Measurements from ENCODE around the gene TNFAIP8L1. TPM values are rescaled to one million over a fixed set of nuclear protein-coding genes. Genes with fewer than 3 reads are reported as not detected.

Gene TNFAIP8L1
- total and polyA plus RNA-seq, 7 donors: 3.7 to 25.2 (median 18.9) TPM

DNA sequence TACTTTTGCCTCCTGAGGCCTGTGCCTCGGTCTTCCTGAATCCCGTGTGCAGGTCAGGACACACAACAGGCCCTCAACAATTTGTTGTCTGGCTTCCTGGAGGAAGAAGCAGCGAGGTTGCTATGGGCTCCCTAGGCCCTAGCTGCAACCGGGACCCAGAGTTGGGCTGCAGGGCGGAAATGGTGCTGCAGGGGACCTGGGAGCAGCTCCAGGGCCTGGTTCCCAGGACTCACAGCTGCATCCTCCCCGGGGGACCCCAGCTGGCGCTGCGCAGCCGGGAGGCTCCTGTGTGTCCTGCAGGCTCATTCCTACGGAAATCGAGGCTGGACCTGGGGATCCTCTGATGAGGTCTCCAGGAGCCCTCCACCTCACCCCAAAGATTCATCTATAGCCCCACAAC lies 999 bp upstream of the TNFAIP8L1 start:
- Histone ChIP-seq H3K27me3 (no peaks in the 10 kb centered on the region), H3K9me3 (no peaks in the 10 kb centered on the region), H3K4me1 (peaks cover 0 to 56% (median 43%) of the 10 kb centered on the region in 4 donors), H3K4me3 (peak overlapping the region in 1 of 4 donors; percentile 93), H3K27ac (peak overlapping the region; percentile 59 to 97 (median 95)), H3K36me3 (no peaks in the 10 kb centered on the region)
- 84 to 90% methylated on average over 11 of the region's 11 CpGs for WGBS, 2 donors
- intact Hi-C loops (cut with DNase I): loop anchor here (5.0 kb wide), 5 partner anchors 61 to 236 kb away; partner anchors contain the start of genes CHAF1A, DPP9, PLIN4 and SEMA6B
- TF ChIP-seq, protein P1, sequence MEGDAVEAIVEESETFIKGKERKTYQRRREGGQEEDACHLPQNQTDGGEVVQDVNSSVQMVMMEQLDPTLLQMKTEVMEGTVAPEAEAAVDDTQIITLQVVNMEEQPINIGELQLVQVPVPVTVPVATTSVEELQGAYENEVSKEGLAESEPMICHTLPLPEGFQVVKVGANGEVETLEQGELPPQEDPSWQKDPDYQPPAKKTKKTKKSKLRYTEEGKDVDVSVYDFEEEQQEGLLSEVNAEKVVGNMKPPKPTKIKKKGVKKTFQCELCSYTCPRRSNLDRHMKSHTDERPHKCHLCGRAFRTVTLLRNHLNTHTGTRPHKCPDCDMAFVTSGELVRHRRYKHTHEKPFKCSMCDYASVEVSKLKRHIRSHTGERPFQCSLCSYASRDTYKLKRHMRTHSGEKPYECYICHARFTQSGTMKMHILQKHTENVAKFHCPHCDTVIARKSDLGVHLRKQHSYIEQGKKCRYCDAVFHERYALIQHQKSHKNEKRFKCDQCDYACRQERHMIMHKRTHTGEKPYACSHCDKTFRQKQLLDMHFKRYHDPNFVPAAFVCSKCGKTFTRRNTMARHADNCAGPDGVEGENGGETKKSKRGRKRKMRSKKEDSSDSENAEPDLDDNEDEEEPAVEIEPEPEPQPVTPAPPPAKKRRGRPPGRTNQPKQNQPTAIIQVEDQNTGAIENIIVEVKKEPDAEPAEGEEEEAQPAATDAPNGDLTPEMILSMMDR (IDR thresholded peaks at IDR 0.05): no peak
- no peak for TF ChIP-seq POLR2AphosphoS5 (IDR thresholded peaks at IDR 0.05)
- no peak for TF ChIP-seq POLR2A (IDR thresholded peaks at IDR 0.05)
- no peak for TF ChIP-seq EP300 (IDR thresholded peaks at IDR 0.05)
- DNase-seq: no peak

DNA sequence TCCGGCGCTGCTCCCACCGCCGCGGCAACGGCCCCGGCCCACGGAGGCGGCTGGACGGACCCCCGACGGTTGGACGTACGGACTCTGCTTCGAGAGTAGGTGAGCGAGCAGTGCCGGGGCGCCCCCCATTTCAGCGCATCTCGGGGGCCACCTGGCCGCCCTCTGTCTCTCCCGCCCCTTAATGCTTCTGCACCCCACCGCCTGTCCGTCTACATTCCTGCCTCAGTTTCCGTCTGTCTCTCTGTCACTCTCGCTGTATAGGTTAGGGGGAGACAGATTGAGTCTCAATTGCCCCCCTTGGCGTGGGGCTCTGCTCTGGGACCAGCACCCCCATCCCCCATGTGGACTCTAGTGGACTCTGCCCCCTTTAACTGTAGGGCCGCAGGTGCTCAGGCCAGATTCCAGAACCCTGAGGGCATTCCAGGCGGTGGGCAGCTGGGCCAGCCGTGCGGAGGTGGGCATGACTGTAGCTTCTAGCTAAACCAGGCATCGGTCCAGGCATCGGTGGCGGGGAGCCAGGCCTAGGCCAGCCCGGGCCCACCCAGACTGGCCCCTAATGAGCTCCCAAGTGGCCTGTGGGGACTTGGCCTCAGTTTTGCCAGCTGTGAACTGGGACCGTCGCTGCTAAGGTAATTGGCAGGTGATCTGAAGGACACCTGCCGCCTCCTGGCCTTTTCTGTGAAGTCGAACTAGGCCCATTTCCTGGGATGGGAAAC lies 373 bp downstream of the TNFAIP8L1 start:
- Histone ChIP-seq H3K27ac (peak overlapping the region; percentile 69 to 97 (median 95)), H3K9me3 (no peaks in the 10 kb centered on the region), H3K4me1 (peaks cover 0 to 58% (median 41%) of the 10 kb centered on the region in 4 donors), H3K36me3 (no peaks in the 10 kb centered on the region), H3K27me3 (no peaks in the 10 kb centered on the region), H3K4me3 (peak overlapping the region; percentile 91 to 99 (median 94))
- peak; percentile 82 for DNase-seq
- intact Hi-C loops (cut with DNase I): loop anchor here (5.0 to 10.0 kb wide), 6 partner anchors 62 to 675 kb away; partner anchors contain the start of genes CHAF1A, DPP9, PLIN4 and SEMA6B
- WGBS, 2 donors: 3 to 6% methylated on average over 39 of the region's 39 CpGs
- peak; percentile 57 to 88 (median 72) for TF ChIP-seq POLR2AphosphoS5 (IDR thresholded peaks at IDR 0.05)
- no peak for TF ChIP-seq EP300 (IDR thresholded peaks at IDR 0.05)
- TF ChIP-seq, protein P1 (IDR thresholded peaks at IDR 0.05): no peak
- TF ChIP-seq POLR2A (IDR thresholded peaks at IDR 0.05): peak in 1 of 2 donors; percentile 56

DNA sequence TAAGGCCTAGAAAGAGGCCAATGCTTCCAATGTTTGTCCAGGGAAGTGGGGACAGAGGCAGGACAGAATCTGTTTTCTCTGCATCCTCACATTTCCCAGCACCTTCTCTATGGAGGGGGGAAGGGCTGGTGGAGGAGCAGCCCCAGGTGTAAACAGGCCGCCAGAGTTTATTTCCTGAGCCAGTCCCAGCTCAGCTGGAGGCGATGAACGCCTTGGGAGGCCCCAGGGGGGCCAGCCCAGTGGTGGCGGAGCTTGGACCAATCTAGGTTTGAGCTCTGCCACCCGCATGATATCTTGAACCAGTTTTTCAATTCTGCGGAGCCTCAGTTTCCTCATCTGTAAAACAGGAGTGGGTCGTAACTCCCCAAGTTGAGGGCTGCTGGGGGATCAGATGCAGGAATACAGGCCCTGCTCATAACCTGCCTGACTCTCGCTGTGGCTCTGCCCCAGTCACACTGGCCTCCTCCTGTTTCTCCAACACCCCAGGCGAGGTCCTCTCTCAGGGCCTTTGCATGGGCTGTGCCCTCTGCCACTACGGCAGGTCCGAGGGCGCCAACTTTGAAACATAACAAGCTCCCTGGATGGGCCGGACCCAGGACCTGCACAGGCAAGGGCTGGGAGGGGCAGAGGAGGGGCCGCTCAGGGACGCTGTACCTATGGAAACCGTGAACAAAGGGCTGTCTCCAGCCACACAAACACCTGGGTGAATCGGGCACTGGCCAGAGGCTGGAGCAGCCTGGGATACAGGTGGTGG lies 1.1 kb downstream of the TNFAIP8L1 start:
- Histone ChIP-seq H3K9me3 (no peaks in the 10 kb centered on the region), H3K27ac (peak overlapping the region; percentile 69 to 97 (median 95)), H3K36me3 (no peaks in the 10 kb centered on the region), H3K4me3 (peak overlapping the region; percentile 91 to 99 (median 94)), H3K4me1 (peaks cover 0 to 55% (median 36%) of the 10 kb centered on the region in 4 donors), H3K27me3 (no peaks in the 10 kb centered on the region)
- WGBS, 2 donors: 27 to 63% methylated on average over 17 of the region's 17 CpGs
- no peak for DNase-seq
- no peak for TF ChIP-seq EP300 (IDR thresholded peaks at IDR 0.05)
- TF ChIP-seq POLR2AphosphoS5 (IDR thresholded peaks at IDR 0.05): no peak
- TF ChIP-seq POLR2A (IDR thresholded peaks at IDR 0.05): no peak
- TF ChIP-seq, protein P1 (IDR thresholded peaks at IDR 0.05): no peak
- intact Hi-C loops (cut with DNase I): loop anchor here (10.0 kb wide), 1 partner anchor 676 kb away; no protein-coding TSS in a partner anchor

DNA sequence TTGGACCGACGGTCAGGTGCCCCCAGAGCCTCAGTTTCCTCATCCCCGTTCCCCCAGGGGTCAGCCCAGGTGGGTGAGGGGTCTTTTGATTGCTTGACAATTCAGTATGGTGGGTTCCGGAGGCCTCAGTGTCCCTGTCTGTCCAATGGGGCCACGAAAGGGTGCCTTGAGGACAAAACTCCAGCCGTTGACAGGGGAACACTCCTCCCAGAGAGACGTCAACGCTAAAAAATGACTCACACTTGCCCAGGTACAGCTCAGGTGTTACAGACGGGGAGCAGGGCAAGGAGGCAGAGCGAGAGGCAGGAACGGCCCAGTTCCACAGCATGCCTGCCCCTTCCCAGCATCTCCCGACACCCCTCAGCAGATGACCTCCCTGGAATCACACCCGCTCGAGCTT lies 1.8 kb downstream of the TNFAIP8L1 start:
- Histone ChIP-seq H3K4me1 (peaks cover 0 to 54% (median 34%) of the 10 kb centered on the region in 4 donors), H3K4me3 (peak overlapping the region; percentile 91 to 99 (median 94)), H3K9me3 (no peaks in the 10 kb centered on the region), H3K27me3 (no peaks in the 10 kb centered on the region), H3K27ac (peak overlapping the region in 3 of 4 donors; percentile 95 to 97 (median 95)), H3K36me3 (no peaks in the 10 kb centered on the region)
- TF ChIP-seq POLR2AphosphoS5 (IDR thresholded peaks at IDR 0.05) (no peak), EP300 (IDR thresholded peaks at IDR 0.05) (no peak), POLR2A (IDR thresholded peaks at IDR 0.05) (no peak)
- TF ChIP-seq, protein P1 (IDR thresholded peaks at IDR 0.05): no peak
- WGBS, 2 donors: 61 to 84% methylated on average over 14 of the region's 14 CpGs
- intact Hi-C loops (cut with DNase I): loop anchor here (10.0 kb wide), 1 partner anchor 676 kb away; no protein-coding TSS in a partner anchor
- DNase-seq: no peak
